NT2/D1 (cell line): ENCODE results near the gene GRM7.

Experiments used
- DNase-seq: peaks from one replicate; pipeline ENCODE4 v3.0.0-alpha.2; 2011; ENCODE audit warnings: low read depth, low spot score
- H3K27me3 ChIP-seq: 2 replicates; pipeline ENCODE4 v1.6.0; 2011; ENCODE audit warnings: mild to moderate bottlenecking; ENCODE audit not compliant: insufficient read length, insufficient read depth
- H3K36me3 ChIP-seq: 2 replicates; pipeline ENCODE4 v1.6.1; 2011; ENCODE audit warnings: mild to moderate bottlenecking, low read length, mixed read lengths; ENCODE audit not compliant: insufficient read depth, insufficient read length
- H3K4me1 ChIP-seq: 2 replicates; pipeline ENCODE4 v1.5.1; 2011; ENCODE audit not compliant: insufficient read depth, insufficient read length
- H3K4me3 ChIP-seq: 2 replicates; pipeline ENCODE4 v1.5.1; 2011; ENCODE audit warnings: low read depth; ENCODE audit not compliant: insufficient read length
- H3K9ac ChIP-seq: 2 replicates; pipeline ENCODE4 v1.6.0; 2011; ENCODE audit warnings: low read depth; ENCODE audit not compliant: insufficient read length
- H3K9me3 ChIP-seq: 2 replicates; pipeline ENCODE4 v1.5.1; 2011; ENCODE audit warnings: mild to moderate bottlenecking, low read length; ENCODE audit not compliant: insufficient read depth
- SUZ12 ChIP-seq: IDR thresholded peaks from 2 replicates; pipeline ENCODE4 v1.6.1; 2011; ENCODE audit not compliant: insufficient read length, insufficient read depth; ENCODE audit errors: extremely low read depth
- YY1 ChIP-seq: IDR thresholded peaks from 2 replicates; pipeline ENCODE4 v1.6.1; 2011; ENCODE audit not compliant: insufficient read length, insufficient read depth
- ZNF274 ChIP-seq: IDR thresholded peaks from 2 replicates; pipeline ENCODE4 v1.6.1; 2011; ENCODE audit warnings: mild to moderate bottlenecking, low read depth, low read length

GRM7 gene

GRCh38 chr3:7205535-7205934 is 344.6 kb downstream of the GRM7 start:
- DNase-seq: no peak
- Histone ChIP-seq H3K36me3 (no peaks in the 10 kb centered on the region), H3K4me3 (no peak overlapping the region), H3K9me3 (no peaks in the 10 kb centered on the region), H3K4me1 (no peaks in the 10 kb centered on the region), H3K27me3 (no peaks in the 10 kb centered on the region), H3K9ac (no peak overlapping the region)
- no peak for TF ChIP-seq SUZ12
- no peak for TF ChIP-seq YY1
- no peak for TF ChIP-seq ZNF274

- Histone ChIP-seq H3K36me3 (no peaks in the 10 kb centered on the region), H3K4me1 (no peaks in the 10 kb centered on the region), H3K9me3 (no peaks in the 10 kb centered on the region), H3K27me3 (no peaks in the 10 kb centered on the region), H3K9ac (no peak overlapping the region), H3K4me3 (no peak overlapping the region)
- no peak for DNase-seq
- no peak for TF ChIP-seq YY1
- no peak for TF ChIP-seq ZNF274
- no peak for TF ChIP-seq SUZ12
Observed at GRCh38 chr3:7205962-7206361, 345.0 kb downstream of the GRM7 start.

GRCh38 chr3:7207125-7207524 is 346.2 kb downstream of the GRM7 start:
- H3K36me3 ChIP-seq: no peaks in the 10 kb centered on the region
- no peaks in the 10 kb centered on the region for H3K9me3 ChIP-seq
- no peaks in the 10 kb centered on the region for H3K4me1 ChIP-seq
- no peak overlapping the region for H3K4me3 ChIP-seq
- DNase-seq: no peak
- no peaks in the 10 kb centered on the region for H3K27me3 ChIP-seq
- no peak overlapping the region for H3K9ac ChIP-seq
- TF ChIP-seq SUZ12 (no peak), YY1 (no peak), ZNF274 (no peak)

GRCh38 chr3:7207928-7208327 is 347.0 kb downstream of the GRM7 start:
- Histone ChIP-seq H3K27me3 (no peaks in the 10 kb centered on the region), H3K9ac (no peak overlapping the region), H3K4me1 (no peaks in the 10 kb centered on the region), H3K9me3 (no peaks in the 10 kb centered on the region), H3K4me3 (no peak overlapping the region), H3K36me3 (no peaks in the 10 kb centered on the region)
- no peak for DNase-seq
- TF ChIP-seq SUZ12 (no peak), ZNF274 (no peak), YY1 (no peak)

GRCh38 chr3:7209098-7209497 is 348.2 kb downstream of the GRM7 start:
- no peaks in the 10 kb centered on the region for H3K9me3 ChIP-seq

GRCh38 chr3:7211740-7212139 is 350.8 kb downstream of the GRM7 start:
- no peak for DNase-seq
- Histone ChIP-seq H3K4me3 (no peak overlapping the region), H3K9ac (no peak overlapping the region), H3K4me1 (no peaks in the 10 kb centered on the region), H3K9me3 (no peaks in the 10 kb centered on the region), H3K36me3 (no peaks in the 10 kb centered on the region), H3K27me3 (no peaks in the 10 kb centered on the region)
- TF ChIP-seq ZNF274 (no peak), SUZ12 (no peak), YY1 (no peak)

More at GRCh38 chr3:7209098-7209497, 348.2 kb downstream of the GRM7 start:
- Histone ChIP-seq H3K4me1 (no peaks in the 10 kb centered on the region), H3K9ac (no peak overlapping the region), H3K36me3 (no peaks in the 10 kb centered on the region), H3K4me3 (no peak overlapping the region), H3K27me3 (no peaks in the 10 kb centered on the region)
- DNase-seq: no peak
- TF ChIP-seq SUZ12 (no peak), YY1 (no peak), ZNF274 (no peak)

GRCh38 chr3:7215706-7216105 is 354.8 kb downstream of the GRM7 start:
- Histone ChIP-seq H3K9ac (no peak overlapping the region), H3K36me3 (no peaks in the 10 kb centered on the region), H3K4me1 (no peaks in the 10 kb centered on the region), H3K27me3 (no peaks in the 10 kb centered on the region), H3K9me3 (no peaks in the 10 kb centered on the region), H3K4me3 (no peak overlapping the region)
- no peak for DNase-seq
- TF ChIP-seq YY1 (no peak), SUZ12 (no peak), ZNF274 (no peak)
